GM18517 (cell line): ENCODE data around the gene CDHR3.

Experiments
- ATAC-seq: cut with Tn5 transposase; IDR thresholded peaks from one replicate; pipeline ENCODE4 v1.9.1; 2021; ENCODE audit warnings: mild to moderate bottlenecking, moderate library complexity; ENCODE audit not compliant: unreplicated experiment

Gene CDHR3

DNA sequence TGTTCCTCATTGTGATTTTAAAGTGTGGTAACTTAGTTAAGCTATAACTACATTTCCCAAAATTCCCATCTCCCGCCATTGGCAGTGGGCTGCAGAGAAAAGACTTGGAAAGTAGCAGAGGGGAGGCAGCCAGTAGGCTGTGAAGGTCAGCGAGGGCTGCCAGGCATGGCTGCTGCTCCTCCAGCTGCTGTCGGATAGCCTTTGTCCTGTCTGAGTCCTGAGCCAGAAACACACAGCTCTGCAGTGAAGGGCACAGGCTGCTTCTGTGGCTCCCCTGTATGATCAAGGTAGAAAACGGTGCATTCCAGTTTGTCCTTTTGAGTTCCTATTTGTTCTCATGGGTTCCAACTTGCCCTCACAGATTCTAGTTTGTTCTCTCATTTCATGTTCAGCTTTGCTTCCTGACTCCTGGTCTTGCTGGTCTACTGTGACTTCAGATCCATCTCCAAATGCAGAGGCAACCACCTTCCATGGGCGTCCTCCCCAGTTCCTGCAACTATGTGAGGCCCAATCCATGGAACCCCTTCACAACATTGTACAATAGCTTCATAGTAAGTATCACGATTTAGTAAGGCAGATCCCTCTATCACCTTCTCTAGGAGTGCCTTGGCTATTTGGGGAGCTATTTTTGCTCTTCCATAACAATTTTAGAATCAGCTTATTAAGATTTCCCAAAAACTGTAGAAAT is 117.4 kb downstream of the CDHR3 start:
- ATAC-seq = no peak

DNA sequence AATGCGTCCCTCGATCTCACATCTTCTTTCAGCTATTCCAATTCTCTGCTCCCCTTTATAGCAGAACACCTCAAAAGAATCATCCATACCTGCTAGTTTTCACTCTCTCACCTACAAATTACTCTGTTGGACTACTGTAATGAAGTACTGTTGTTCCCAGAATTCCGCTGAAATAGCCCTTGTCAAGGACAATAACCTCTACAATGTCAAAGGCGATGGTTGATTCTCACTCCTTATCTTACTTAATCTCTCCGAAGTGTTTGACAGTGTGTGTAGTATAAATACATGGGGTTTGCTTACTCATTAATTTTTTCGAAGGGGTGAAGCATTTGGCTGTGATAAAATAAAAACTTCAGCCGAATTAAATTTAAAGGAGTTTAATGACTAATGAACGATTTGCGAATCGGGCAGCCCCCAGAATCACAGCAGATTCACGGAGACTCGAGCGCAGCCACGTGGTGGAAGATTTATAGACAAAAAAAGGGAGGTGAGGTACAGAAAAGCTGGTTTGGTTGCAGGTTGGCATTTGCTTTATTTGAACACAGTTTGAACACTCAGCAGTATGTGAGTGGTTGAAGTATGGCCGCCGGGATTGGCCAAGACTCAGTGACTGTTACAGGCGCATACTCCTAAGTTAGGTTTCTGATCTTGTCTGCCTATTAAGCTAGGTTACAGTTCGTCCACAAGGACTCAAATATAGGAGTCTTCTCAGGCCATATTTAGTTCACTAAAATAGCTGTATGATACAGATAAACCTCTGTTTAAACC is 119.2 kb downstream of the CDHR3 start:
- ATAC-seq = no peak
